GM15510 (cell line): ENCODE data around the gene RAD51D.
A peak's percentile ranks its signal among the peaks of the same experiment; 100 is the strongest.

Experiments
- POLR2A ChIP-seq: IDR thresholded peaks from 3 replicates; pipeline ENCODE4 v1.6.1; 2011; ENCODE audit warnings: borderline replicate concordance; ENCODE audit not compliant: insufficient read length; ENCODE audit errors: extremely low read depth

Gene RAD51D

DNA sequence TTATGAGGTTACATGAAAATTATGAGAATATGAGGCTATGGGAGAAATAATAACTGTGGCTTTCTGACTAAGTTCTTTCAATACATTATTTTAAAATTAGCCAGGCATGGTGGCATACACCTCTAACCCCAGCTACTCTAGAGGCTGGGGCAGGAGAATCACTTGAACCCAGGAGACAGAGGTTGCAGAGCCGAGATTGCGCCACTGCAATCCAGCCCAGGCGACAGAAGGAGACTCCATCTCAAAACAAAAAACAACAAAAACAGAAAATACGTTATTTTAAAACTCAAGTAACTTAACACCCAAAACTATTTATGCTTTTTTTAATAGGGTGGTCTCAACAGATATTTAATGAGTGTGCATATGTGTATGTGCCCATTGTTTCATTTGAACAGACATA is 53.8 kb downstream of the RAD51D start:
- no peak for TF ChIP-seq POLR2A

DNA sequence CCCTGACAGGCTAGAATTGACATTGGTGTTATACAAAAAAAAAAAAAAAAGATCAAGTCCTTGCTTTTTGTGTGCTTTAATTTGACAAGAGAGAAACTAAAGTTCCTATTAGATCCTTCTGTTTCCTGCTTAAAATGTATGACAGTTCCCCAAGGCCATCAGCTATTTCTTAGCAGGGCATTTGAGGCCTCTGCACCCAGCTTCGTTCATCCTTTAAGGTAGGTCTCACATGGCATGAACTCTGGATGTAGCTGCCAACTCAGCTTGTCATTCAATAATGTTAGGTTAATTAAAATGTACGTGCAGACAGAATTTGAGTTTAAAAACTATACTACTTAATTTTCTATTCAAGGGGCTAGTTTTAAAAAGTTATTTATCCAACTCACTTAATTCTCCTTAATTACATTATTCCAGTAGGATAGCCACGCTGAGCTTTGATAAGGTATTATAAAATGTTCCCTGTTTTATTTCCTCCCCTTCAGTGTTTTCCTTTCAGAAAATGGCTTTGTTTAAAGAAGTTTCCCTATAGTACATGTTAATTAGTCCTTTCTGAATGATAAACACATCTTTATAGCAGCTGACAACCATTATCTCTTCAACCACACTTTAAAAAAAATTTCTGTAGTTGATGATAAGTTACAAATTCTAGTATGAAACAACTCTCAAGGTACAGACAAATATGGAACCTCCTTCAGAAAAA is 55.0 kb downstream of the RAD51D start:
- no peak for TF ChIP-seq POLR2A

GRCh38 chr17:35063514-35064223 is 56.0 kb downstream of the RAD51D start, which contains the start of gene RFFL:
Gene RFFL (minus strand): TSS chr17:35063707. CDS start chr17:35026553, 37,154 bp downstream.
- TF ChIP-seq POLR2A = peak; percentile 33

DNA sequence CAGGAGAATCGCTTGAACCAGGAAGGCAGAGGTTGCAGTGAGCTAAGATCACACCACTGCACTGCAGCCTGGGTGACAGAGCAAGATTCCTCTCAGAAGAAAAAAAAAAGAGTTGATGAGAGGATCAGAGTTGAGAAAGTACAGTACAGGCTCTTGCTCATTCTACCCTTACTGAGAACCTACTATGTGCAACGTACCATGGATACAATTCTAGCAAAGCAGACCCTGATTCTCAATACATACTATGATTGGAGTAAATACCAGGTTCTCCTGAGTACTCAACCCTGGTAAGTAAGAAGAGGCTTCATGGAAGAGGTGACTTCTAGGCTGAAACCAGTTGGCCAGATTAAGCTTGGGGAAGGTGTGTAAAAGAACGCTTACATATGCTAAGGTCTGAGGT is 57.4 kb downstream of the RAD51D start:
- no peak for TF ChIP-seq POLR2A

- no peak for TF ChIP-seq POLR2A
These were observed 62.2 kb downstream of the RAD51D start for GRCh38 chr17:35057332-35057915.

- no peak for TF ChIP-seq POLR2A
These were observed 63.6 kb downstream of the RAD51D start for GRCh38 chr17:35056013-35056412.

GRCh38 chr17:35053204-35053603 is 66.5 kb downstream of the RAD51D start:
- no peak for TF ChIP-seq POLR2A

DNA sequence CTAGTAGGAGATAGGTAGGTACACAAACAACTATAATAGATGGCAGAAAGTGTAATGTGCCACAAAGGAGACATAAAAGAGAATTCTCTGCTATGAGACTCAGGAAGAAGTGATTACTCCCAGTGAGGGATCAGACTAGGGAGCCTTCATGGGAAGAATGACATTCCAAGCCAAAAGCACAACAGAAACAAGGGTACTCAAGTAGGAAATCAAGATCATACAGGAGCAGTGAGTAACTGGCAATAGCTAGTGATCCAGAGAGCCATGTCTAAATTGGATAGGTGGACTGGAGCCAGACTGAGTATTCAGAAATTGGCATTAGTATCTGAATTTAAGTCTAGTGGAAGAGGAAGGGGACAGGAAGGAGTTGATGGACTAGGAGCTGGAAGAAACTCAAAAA is 66.9 kb downstream of the RAD51D start:
- no peak for TF ChIP-seq POLR2A

DNA sequence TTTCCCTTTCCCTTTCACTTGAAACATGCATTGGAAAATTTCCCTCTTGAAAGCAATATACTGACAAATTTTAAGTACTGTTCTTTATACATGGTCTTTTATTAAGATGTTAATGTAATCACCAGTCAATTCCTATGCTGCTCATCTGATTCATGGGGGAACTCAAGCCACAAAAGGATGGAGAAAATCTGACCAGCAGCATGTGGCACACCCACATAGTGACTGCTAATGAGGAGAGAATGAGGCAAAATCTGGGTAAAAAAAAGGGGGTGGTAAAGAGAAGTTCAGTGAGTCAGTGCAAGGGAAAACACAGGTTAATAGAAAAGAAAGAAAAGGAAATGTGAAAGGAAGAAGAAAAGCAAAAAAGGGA is 67.4 kb downstream of the RAD51D start:
- TF ChIP-seq POLR2A = no peak

DNA sequence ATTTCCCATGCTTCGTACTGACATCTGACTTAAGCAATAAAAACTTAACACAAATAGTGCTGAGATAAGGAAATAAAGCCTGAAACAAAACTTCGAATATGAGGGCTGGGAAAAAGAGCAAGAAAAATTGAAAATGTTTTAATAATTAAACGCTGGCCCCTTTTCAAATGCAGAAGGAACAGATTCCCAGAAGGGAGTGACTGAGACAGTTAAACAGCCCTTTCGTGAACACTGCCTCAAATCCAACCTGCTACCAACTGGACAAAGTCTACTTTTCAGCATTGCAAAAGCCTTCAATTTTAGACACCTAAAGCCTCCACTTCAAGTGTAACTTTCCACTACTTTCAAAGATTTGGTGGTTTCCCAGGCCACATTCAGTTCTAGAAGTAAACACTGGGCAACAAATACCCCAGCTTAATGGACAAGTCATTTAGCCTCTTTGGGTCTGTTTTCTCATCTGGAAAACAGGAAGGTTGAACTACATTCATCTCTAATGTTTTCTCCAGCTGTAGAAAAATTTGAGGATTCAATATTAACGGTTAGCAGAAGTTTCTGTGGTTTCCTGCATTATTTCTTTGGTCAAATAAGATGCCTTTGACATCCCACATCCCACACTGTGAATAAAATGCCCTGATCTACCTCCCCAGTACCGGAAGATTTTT is 68.0 kb downstream of the RAD51D start:
- no peak for TF ChIP-seq POLR2A

DNA sequence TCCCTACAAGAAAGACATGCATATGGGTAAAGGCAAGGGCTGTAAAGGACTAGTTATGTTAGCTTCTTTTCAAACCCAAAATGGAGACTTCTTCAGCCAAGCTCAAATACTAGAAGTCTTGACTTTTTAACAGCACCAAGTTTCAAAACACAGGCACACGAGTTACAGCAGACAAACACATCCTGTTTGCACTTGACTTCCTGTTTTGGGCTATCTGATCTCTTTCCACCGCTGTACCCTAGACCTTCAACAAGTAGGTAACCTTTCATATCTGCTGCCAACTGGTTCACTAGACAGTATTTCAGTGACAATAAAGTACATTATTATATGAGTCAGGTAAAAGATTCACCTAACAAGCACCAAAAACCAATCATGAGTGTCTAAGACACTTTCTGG is 68.5 kb downstream of the RAD51D start:
- TF ChIP-seq POLR2A = no peak

DNA sequence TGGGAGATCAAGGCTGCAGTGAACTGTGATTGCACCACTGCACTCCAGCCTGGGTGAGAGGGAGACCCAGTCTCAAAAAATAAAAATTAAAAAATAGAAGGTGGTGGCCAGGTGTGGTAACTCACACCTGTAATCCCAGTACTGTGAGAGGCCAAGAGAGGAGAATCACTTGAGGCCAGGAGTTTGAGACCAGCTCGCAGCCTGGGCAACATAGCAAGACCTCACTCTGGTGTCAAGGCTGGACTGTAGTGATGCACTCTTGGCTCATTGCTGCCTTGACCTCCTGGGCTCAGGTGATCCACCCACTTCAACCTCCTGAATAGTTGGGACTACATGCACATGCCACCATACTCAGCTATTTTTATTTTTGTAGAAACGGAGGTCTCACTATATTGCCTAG is 69.5 kb downstream of the RAD51D start:
- TF ChIP-seq POLR2A = no peak

- no peak for TF ChIP-seq POLR2A
These were observed 70.8 kb downstream of the RAD51D start for GRCh38 chr17:35048685-35049379.

DNA sequence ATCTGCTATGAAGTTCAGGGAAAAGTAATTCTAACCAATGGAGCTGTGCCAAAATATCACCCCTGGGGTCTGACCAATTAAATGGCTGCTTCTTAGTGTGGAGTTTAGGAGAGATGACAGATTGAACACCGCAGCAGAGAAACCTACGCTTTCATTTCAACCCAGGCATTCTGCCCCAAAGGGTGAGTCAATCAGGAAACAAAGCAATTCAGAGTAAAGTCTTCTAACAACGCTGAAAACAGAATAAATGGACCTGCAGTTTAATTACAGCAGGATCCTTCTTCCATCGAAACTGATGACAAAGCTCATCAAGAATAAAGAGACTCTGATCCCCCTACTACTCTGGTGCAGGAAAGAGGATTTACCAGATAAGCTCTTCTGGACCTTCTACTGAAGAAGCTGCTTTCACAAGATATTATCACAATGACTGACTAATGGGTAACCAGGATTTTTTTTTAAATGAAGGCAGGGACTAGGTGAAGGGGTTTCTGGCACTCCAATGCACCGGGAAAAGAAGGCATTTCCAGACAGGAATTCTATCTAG is 72.8 kb downstream of the RAD51D start:
- peak; percentile 19 for TF ChIP-seq POLR2A

DNA sequence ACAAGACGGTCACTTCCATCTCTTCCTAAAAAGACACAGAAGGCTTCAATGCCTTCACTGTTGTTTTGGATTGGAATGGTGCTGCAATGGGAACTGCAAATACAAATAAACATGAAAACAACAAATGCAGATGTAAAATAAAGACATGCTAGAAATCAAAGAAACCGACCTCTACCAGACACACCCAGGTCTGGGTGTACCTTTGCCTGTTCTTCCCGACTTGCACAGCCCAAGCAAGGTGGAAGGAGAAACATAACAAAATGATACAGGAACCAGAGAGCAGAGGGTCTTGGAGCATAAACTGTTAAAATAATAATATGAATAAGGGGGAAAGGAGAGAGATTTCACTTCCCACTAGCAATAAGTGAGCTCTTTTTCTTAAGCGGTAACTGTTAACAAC is 73.4 kb downstream of the RAD51D start:
- TF ChIP-seq POLR2A = no peak

GRCh38 chr17:35044181-35044580 is 75.5 kb downstream of the RAD51D start:
- TF ChIP-seq POLR2A = no peak
